ENCODE data around the gene MBP. TPM values are rescaled to one million over a fixed set of nuclear protein-coding genes. Genes with fewer than 3 reads are reported as not detected.

Gene MBP
- total RNA-seq, 2 donors from 2014 or later, result 52.2 to 60.0 TPM

- DNase-seq (ENCODE audit: low spot score in 2 of 2), result peak; percentile 58 to 81
- Mint-ChIP-seq H3K36me3 (peaks cover 32 to 65% of the 10 kb centered on the region in 2 donors), H3K27ac (peak overlapping the region; percentile 99), H3K9me3 (peaks cover 5 to 8% of the 10 kb centered on the region in 2 donors)
- peak; percentile 71 to 74 for ATAC-seq
These were observed 30.9 kb downstream of the MBP start for GRCh38 chr18:77101410-77102258.

GRCh38 chr18:77100751-77101355 is 31.7 kb downstream of the MBP start:
- DNase-seq (ENCODE audit: low spot score in 2 of 2), result peak in 1 of 2 donors; percentile 40
- Mint-ChIP-seq H3K9me3 (peaks cover 4% of the 10 kb centered on the region in 2 donors), H3K27ac (peak overlapping the region; percentile 99), H3K36me3 (peaks cover 24 to 61% of the 10 kb centered on the region in 2 donors)
- ATAC-seq, result peak; percentile 8

- ATAC-seq (no peak), DNase-seq (ENCODE audit: low spot score in 2 of 2) (peak in 1 of 2 donors; percentile 51)
- no peaks in the 10 kb centered on the region for H3K9me3 Mint-ChIP-seq
- peak overlapping the region; percentile 85 to 99 for H3K27ac Mint-ChIP-seq
- H3K36me3 Mint-ChIP-seq, result peaks cover 19 to 61% of the 10 kb centered on the region in 2 donors
These were observed 32.9 kb downstream of the MBP start for GRCh38 chr18:77099485-77100370.

GRCh38 chr18:77098538-77099174 is 33.9 kb downstream of the MBP start:
- no peak for DNase-seq (ENCODE audit: low spot score in 2 of 2)
- peaks cover 13 to 55% of the 10 kb centered on the region in 2 donors for H3K36me3 Mint-ChIP-seq
- no peaks in the 10 kb centered on the region for H3K9me3 Mint-ChIP-seq
- no peak for ATAC-seq
- peak overlapping the region; percentile 85 to 99 for H3K27ac Mint-ChIP-seq

- ATAC-seq, result no peak
These were observed 34.6 kb downstream of the MBP start for GRCh38 chr18:77098029-77098428.

GRCh38 chr18:77096936-77097886 is 35.4 kb downstream of the MBP start:
- peaks cover 12 to 55% of the 10 kb centered on the region in 2 donors for H3K36me3 Mint-ChIP-seq
- DNase-seq (ENCODE audit: low spot score in 2 of 2) (no peak), ATAC-seq (no peak)
- H3K9me3 Mint-ChIP-seq, result no peaks in the 10 kb centered on the region
- H3K27ac Mint-ChIP-seq, result peak overlapping the region; percentile 53 to 87

More at GRCh38 chr18:77098029-77098428, 34.6 kb downstream of the MBP start:
- DNase-seq (ENCODE audit: low spot score in 2 of 2), result no peak
- Mint-ChIP-seq H3K27ac (no peak overlapping the region), H3K9me3 (no peaks in the 10 kb centered on the region), H3K36me3 (peaks cover 12 to 49% of the 10 kb centered on the region in 2 donors)

GRCh38 chr18:77095391-77096371 is 36.9 kb downstream of the MBP start:
- Mint-ChIP-seq H3K27ac (peak overlapping the region in 1 of 2 donors; percentile 84), H3K9me3 (no peaks in the 10 kb centered on the region), H3K36me3 (peaks cover 9 to 53% of the 10 kb centered on the region in 2 donors)
- ATAC-seq (no peak), DNase-seq (ENCODE audit: low spot score in 2 of 2) (no peak)

GRCh38 chr18:77093586-77093985 is 39.0 kb downstream of the MBP start:
- H3K36me3 Mint-ChIP-seq, result peaks cover 6 to 41% of the 10 kb centered on the region in 2 donors
- ATAC-seq, result no peak
- H3K27ac Mint-ChIP-seq, result peak overlapping the region in 1 of 2 donors; percentile 51
- H3K9me3 Mint-ChIP-seq, result no peaks in the 10 kb centered on the region
- DNase-seq (ENCODE audit: low spot score in 2 of 2), result no peak

- DNase-seq (ENCODE audit: low spot score in 2 of 2), result no peak
- Mint-ChIP-seq H3K36me3 (peaks cover 6 to 41% of the 10 kb centered on the region in 2 donors), H3K27ac (peak overlapping the region; percentile 30 to 76), H3K9me3 (no peaks in the 10 kb centered on the region)
- ATAC-seq, result no peak
These were observed 39.5 kb downstream of the MBP start for GRCh38 chr18:77093067-77093430.

GRCh38 chr18:77092104-77093066 is 40.2 kb downstream of the MBP start:
- Mint-ChIP-seq H3K27ac (peak overlapping the region; percentile 30 to 76), H3K36me3 (peaks cover 6 to 36% of the 10 kb centered on the region in 2 donors)
- ATAC-seq, result no peak

GRCh38 chr18:77091366-77091765 is 41.2 kb downstream of the MBP start:
- DNase-seq (ENCODE audit: low spot score in 2 of 2), result no peak
- H3K9me3 Mint-ChIP-seq, result no peaks in the 10 kb centered on the region
- H3K27ac Mint-ChIP-seq, result no peak overlapping the region
- ATAC-seq, result no peak
- H3K36me3 Mint-ChIP-seq, result peaks cover 6 to 38% of the 10 kb centered on the region in 2 donors

More at GRCh38 chr18:77092104-77093066, 40.2 kb downstream of the MBP start:
- no peak for DNase-seq (ENCODE audit: low spot score in 2 of 2)
- H3K9me3 Mint-ChIP-seq, result no peaks in the 10 kb centered on the region

- Mint-ChIP-seq H3K9me3 (no peaks in the 10 kb centered on the region), H3K27ac (peak overlapping the region; percentile 0 to 1), H3K36me3 (peaks cover 6 to 36% of the 10 kb centered on the region in 2 donors)
- DNase-seq (ENCODE audit: low spot score in 2 of 2) (no peak), ATAC-seq (no peak)
These were observed 41.9 kb downstream of the MBP start for GRCh38 chr18:77090546-77091174.

GRCh38 chr18:77089723-77090285 is 42.8 kb downstream of the MBP start:
- no peaks in the 10 kb centered on the region for H3K9me3 Mint-ChIP-seq
- no peak for DNase-seq (ENCODE audit: low spot score in 2 of 2)
- ATAC-seq, result no peak
- peaks cover 2 to 28% of the 10 kb centered on the region in 2 donors for H3K36me3 Mint-ChIP-seq
- peak overlapping the region; percentile 0 to 1 for H3K27ac Mint-ChIP-seq

Measured in activated naive CD4-positive, alpha-beta T cell treated with anti-CD3 and anti-CD28 coated beads, Interleukin-2, amount 50 U/mL, for 72 hours (primary cell).